OCI-LY1 (cell line): ENCODE data around the gene ITIH3.

Experiments used
- CTCF ChIP-seq: fragments of 200-600 bp; sonication (generic), shearing (Covaris generic); IDR thresholded peaks from 2 replicates; pipeline ENCODE4 v1.5.1; 2017; ENCODE audit warnings: mild to moderate bottlenecking, antibody characterized with exemption, low read length, moderate library complexity, mixed read lengths
- EZH2 ChIP-seq: fragments of 200-600 bp; sonication (generic), shearing (Covaris generic); IDR thresholded peaks from 2 replicates; pipeline ENCODE4 v1.8.0; 2017; ENCODE audit warnings: borderline replicate concordance, mixed run types, mild to moderate bottlenecking, antibody characterized with exemption, low read length, moderate library complexity, mixed read lengths

- TF ChIP-seq CTCF (no peak), EZH2 (no peak)
Measured at GRCh38 chr3:52829906-52830463, 35.4 kb downstream of the ITIH3 start.
